SKM-1 (cell line): ENCODE measurements around the gene SLC26A2.

ENCODE experiments used
- DNase-seq: peaks from one replicate; lab custom pipeline; 2025; ENCODE audit not compliant: unreplicated experiment; lab: John Stamatoyannopoulos, UW

Gene SLC26A2

DNA sequence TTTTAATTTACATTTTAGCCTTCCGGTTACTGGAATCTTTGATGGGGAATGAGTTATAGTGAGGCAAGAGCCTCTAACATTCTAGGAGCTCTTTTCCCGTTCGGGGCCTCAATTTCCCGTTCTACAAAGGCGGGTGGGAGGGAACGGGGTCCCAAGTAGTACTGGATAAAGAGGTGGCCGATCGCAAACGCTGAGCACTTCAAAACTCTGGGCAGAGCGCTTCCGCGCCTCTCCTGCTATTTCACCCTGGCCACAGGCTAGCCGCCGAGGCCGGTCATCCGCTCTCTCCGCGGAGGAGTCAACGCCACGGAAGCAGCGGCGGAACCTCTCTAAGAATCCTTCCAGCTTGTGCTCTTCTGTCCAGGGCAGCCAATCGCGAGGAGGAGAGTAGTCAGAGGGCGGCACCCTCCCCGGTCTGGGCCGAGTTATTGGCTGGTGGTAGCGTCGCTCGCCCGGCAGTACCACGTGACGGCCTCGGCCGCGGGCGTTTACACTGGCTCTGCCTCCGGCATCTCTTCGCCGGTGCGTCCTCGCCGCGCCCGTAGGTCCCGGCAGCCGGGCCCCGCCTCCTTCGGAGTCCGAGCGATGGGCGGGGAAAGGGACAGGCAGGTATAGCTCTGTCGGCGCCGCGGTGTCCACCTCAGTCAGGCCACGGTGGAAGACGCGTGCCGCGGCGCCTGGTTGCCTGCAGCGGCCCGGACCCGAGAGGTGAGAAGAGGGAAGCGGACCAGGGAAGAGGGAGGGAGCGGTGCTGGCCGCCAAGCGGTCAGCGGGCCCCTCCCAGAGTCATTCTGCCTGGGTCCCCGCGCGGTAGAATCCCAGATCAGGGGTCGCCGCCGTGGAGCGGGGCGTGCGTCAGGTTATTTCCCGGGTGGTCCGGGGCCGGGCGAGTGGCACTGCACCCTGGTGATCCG lies at the start of gene SLC26A2:
Gene SLC26A2 (plus strand): TSS at position 487 of the 914 bp plus-strand sequence. CDS start 16,895 bp downstream, outside the sequence.
- DNase-seq: peak; percentile 98

DNA sequence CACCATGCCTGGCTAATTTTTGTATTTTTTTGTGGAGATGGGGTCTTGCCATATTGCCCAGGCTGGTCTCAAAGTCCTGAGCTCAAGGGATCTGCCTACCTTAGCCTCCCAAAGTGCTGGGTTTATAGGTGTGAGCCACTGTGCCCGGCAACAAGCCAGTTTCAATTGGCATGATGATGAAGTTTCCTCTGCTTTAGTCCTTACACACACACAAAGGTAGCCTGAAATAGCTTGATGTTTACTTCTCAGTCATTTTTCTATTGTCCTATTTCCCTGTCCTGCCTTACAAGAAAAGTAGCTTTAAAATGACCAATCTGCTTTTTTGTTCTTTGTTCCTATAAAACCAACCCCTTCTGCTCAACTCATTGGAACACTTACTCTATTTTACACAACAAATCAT lies 49.5 kb upstream of the SLC26A2 start:
- DNase-seq: no peak

DNA sequence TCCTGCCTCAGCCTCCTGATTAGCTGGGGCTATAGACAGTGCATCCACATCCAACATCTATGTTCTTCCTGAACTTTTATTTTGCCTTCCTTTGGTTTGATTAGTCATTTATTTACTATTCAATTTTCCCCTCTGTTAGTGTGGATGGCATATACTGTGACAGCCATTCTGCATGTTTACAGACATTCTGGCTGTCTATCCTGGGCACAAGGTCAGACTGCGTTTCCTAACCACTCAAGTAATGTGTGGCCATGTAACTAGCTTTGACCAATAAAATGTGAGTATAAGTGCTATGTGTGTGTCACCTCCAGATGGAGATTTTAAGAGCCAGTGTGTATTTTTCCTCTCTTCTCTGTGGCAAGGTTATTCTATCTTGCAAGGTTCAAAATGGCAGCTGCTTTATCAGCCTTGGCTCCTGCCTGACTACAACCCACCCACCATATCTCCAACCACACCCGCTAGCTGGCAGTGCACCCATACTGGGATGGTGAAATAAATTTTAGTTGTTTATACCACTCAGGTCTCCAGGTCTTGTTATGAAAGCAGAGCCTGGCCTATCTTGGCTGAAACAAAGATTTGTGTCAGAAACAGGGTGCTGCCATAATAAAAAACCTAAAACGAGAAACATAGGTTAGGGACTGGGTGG lies 48.2 kb upstream of the SLC26A2 start:
- DNase-seq: no peak

DNA sequence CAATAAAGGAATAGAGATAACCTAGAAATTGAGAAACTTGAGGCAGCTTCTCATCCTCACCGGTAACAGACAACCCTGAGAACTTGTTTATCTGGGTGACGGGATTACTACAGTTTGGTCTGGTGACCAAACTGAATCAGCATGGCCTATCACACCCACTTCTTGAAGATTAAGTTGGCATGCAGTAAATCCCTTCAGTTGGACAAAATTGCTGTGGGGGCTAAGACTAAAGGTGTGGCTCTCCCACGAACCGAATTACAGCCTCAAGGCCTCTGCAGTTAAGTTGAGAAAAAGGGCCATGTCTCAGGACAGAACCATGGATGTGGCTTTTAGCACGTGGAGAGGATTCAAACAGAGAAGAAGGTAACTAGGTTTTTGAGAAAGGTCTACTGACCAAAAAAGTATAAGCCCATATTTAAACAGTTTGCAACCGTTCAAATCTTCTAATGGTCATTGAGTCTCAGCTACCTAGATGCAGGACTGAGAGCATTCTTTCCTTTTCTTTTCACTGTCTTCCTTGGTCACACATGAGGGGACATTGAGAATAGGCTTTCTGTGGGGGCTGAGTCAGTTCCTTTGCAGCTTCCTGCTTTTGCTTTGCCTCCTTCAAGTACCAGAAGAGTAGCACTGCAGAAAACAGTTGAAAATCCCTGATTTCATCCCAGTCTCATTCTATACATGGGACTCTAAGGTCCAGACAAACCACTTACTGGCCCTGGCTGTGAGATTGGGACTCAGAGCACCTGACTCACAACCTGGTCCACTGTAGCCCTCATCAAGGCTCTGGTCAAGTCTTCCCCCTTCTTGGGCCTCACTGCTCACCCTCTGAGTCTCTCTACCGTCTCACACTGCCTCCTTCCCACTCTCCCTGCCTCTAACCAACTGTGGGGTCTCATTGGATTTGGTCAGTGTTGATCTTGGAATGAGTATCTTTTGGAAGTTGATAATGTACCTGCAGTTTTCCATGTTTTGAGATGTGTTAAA lies 46.8 kb upstream of the SLC26A2 start:
- DNase-seq: no peak

DNA sequence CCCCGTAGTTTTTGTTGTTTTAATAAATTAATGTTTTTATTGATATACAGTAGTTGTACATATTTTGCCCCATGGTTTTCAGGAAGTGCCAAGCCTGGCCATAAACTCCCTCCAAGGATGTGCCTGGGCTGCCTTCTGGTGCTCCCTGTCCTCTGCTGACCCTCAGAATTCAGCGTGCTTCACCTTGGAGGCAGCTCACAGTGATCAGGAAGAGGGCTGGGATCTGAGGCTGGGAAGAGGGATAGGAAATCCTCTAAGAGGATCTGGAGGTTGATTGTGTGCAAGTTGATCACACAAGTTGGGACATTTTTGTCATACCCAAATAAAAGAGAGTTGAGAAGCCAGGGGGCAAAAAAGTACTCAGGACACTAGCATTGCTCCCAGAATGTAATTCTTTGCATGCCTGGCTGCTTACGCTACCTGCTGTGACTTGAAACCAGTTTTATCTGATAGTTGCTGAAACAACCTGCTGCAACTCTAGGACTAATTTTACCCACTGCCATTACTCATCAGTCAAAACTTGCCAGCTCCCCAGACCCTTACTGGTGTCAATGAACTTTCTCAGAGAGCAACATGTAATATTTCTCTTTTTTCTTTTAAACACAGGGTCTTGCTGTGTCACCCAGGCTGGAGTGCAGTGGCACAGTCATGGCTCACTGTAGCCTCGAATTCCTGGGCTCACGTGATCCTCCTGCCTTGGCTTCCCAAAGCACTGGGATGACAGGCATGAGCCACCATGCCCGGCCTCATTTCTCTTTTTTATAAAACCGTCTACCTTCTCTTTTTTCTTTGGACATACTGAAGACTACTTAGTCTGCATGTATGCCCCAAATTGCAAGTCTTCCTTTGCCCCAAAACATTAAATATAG lies 44.9 kb upstream of the SLC26A2 start:
- no peak for DNase-seq

DNA sequence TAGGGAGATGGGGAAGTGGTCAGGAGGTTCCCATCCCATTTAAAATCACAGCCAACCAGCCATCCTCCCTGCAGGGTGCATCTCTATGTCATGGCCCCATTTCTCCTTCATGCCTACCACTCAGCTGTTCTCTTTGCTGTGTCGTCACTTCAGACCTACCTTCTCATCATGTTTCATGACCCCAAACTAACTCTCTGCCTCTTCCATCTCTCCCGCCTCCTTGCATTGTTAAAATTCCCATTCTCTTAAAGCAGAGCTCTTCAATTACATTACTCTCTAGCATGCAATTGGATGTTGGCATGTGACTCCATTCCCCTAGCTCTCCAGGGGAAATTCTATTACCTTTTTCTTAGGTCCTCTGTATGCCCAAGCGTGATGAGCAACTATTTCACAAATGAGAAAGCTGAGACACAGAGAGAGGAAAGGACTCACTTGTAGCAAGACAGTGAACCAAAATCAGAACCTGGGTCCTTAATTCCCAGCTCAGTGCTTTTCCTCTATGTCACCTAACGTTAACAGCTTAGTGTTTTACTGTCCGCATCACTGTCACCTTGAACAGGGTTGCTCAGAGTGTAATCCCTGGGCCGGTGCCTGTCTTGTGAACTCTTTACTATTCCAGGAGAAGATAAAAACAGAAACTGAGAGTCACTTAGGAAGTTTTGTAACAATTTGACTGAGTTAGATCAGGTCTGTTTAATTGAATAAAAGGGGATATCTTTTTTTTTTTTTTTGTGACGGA lies 44.1 kb upstream of the SLC26A2 start:
- no peak for DNase-seq

DNA sequence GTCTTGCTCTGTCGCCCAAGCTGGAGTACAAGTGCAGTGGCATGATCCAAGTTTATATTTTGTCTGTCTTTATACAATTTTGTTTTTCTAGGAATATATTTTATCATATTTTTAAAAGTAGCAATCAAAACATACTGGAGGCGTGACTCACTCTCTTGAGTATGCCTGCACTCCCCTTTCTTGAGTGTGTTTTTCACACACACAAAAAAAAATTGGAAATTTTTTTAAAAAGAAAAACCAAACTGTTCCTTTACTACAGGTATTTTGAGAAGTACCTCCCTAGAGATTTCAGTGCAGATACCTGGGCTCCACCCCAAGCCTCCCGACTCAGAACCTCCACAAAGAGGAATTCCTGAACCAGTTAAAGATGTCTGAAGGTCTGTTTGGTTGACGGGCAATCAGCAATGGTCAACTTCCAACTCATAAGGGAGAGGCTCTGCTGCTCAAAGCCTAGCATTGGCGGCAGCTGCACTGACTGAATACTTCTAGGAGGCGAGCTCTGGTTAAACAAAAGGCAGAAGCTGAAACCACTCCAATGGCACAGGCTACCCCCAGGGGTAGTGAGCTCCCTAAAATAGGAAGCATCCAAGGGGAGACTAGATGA lies 43.4 kb upstream of the SLC26A2 start:
- DNase-seq: no peak

DNA sequence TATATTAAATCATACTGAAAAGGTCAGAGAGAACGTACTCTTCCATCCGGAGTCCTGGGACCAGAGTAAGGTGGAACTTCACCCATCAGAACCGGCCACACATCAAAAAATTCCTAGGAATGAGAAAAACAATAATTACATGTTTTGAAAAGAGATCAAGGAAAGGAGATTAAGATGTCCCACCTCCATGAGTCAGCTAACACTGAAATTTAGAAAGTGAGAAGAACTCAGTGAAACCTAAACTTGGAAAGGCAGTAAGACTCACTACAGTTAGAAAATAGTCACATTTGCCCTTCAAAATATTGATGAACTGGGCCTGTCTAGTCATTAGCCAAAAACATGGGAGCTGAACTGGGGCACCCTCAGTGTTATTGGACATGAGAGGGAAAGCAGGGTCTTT lies 39.0 kb upstream of the SLC26A2 start:
- no peak for DNase-seq

DNA sequence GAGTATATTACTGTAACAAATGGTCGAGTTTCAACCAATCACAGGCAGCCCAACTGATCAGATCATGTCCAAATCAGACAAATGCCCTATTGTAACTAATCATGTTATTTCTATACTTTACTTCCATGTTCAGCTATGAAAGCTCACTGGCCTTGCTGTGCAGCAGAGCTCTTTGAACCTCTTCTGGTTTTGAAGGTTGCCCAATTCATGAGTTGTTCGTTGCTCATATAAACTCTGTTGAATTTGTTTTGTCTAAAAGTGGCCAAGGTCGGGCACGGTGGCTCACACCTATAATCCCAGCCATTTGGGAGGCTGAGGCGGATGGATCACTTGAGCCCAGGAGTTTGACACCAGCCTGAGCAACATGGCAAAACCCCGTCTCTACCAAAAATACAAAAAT lies 37.6 kb upstream of the SLC26A2 start:
- DNase-seq: no peak

DNA sequence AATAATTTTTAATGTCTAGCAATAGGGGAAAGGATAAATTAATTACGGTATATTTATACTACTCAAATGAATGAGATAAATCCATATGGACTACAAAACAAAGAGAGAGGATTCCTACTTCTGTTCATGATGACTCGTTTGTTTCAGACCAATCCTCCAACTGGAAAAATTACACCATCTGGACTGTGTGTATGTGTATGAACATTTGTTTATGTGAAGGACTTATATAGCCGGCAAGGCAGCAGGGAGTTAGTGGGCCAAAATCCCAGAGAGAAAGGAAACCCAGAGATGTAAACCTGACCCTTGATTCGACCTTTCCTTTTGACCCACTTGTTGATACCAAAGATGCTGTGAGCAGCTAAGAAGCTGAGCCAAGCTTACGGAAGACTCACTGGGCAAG lies 36.1 kb upstream of the SLC26A2 start:
- no peak for DNase-seq

DNA sequence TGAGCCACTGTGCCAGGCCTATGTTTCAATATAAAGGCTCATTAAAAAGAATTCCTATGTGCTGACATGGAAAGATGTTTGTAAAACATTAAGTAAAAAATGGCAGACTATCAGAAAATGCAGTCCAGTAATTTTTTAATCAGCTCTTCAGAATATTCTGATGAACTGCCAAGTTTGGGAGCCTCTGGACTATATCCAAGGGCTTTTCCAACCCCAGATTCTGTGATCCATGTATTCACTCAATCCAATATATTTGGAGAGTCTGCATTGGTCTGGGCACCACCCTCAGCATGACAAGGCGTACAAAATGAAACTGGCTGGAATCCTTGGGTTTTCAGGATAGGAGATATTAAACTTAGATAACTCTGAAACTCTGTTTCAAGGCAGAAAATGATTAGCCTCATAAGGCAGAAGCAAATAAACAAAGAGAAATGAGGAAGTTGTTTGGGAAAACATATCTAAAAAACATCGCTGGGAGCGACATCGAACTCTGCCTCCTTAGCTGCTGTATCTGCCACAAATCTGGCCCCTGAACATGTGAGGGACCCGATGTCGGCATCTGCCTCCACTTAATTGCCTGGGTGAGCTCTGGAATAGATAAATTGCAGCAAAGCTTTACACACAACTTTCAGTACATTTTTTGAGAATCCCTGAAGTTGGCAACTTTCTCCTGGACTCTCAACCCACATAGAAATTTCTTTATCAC lies 30.4 kb upstream of the SLC26A2 start:
- DNase-seq: no peak

DNA sequence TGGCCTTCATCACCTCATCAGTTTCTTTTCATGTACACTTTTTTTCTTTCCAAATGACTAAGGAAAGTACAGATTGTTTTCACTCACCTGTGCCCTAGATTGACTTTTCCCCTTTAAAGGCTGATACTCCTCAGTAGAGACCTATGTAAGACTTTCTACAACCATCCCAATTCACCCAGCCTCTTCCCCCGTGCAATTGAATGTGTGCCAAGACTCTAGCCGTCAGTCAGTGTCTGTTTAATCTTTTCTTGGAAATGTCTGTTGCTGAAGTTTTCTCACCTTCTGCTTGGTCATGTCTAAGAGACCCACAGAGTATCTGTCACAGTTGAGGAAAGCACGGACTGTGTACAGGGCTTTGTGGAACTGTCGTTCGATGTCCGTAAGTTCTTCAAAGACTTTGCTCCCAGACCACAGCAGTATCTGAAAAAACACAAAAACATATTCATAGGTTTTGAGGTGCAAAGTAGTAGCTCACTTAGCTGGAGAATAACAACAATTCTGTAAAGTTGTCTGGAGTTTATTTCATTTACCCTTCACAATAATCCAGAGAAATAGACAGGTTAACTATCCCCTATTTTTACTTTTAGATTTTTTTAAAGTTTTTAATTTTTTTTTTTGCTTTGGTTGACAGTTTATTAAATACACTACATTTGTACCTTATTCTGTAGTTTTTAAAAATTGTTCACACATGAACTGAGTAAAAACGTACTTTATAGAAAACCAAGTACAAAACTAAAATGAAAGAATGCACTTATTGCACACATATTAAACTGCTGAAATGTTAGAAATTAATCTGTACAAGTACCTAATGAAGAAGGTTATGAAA lies 29.6 kb upstream of the SLC26A2 start:
- no peak for DNase-seq

DNA sequence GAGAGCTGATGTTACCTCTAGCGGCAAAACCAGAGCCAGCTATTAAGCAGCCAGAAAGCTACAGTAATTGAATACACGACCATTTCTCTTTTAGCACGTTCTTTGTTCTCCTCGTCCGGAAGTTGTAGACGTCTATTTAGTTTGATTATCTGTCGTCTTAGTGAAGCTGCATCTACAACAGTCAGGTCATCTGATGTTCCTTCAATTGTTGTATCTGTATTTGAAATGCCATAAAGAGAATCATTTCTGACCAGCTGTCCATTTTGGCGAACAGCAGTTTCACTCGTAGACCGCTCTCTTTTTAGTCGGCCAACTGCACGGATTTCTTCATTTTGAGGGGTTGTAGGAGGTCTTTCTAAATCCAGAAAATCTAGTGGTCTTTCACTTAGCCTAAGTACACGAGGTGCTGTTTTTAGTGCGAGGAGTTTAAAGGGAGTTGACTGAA lies 28.5 kb upstream of the SLC26A2 start:
- no peak for DNase-seq

DNA sequence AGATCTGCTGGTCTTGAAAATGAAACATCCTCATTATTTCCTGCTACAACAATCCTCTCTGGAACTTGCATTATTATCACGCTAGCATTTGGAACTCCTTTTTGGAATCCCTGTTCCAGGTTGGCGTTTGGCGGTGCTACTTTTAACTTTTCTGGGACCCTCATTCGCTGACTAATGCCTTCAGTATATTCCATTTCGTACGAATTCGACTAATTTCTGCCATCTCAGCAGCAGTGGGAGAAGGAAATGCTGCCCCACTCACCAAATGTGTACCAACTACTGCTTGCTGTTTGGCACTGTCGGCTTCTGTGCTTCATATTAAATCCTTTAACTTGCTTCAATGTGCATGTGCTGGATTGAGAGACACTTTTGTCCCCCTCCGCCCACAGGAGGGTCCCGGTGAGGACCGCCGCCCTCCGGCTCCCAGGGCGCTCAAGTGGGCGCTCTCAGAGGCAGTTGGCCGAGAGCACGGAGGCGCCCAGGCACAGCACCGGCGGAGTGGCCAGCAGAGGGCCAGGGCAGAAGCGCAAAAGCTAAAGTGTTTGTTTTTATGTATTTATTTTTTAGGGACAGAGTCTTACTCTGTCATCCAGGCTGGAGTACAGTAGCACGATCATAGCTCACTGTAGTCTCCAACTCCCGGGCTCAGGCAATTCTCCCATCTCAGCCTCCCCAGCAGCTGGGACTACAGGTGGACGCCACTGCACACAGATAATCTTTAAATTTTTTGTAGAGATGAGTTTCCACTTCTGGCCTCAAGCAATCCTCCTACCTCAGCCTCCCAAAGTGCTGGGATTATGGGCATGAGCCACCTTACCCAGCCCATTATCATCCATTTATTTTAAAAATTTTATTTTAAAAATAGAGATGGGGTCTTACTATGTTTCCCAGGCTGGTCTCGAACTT lies 27.9 kb upstream of the SLC26A2 start:
- DNase-seq: no peak

DNA sequence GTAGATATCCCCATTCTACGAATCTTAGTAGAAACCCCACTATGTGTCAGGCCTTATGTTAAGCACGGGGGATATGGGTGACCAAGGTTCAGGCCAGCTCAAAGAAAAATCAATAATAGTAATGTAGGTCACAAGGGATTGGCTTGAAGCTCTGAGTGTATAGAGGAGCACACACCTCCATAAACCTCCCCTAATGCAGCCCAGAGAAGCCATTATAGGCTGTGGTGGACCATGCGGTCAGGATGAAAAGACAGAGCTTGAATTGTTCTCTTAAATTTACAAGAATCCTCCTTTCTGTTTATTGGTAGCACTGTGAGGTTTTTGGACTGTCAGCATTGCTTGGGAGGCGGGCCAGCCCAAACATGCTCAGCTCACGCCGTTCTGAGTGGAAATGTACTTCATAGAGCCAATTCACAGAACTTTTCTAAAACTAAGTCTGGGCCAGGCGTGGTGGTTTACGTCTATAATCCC lies 25.1 kb upstream of the SLC26A2 start:
- DNase-seq: no peak

DNA sequence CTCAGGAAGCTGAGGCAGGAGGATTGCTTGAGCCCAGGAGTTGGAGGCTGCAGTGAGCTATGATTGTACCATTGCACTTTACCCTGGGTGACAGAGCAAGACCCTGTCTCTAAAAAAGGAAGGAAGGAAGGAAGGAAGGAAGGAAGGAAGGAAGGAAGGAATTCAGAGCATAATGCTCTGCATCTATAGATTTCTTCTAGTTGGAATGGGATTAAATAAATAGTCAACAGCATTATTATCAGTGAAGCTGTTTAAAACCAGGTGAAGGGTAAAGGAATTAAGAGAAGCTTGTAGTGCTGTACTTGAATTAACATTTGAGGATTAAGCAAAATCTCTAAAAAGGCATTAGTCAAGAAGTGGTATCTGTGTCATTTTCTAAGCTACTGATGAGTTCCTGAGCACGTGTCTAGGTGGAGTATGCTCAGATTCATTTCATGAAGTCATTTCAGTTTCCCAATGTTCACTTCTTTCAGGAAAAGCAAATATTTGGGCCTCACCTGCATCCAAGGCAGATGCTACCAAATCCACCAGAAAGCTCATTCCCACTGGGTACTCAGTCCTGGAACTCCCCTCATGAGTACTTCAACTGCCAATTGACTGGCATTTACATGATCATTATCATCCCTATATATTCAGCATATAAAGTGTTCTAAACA lies 24.4 kb upstream of the SLC26A2 start:
- no peak for DNase-seq
